ENCODE measurements around the gene GCGR. TPM values are rescaled to one million over a fixed set of nuclear protein-coding genes. Genes with fewer than 3 reads are reported as not detected.
A peak's percentile ranks its signal among the peaks of the same experiment; 100 is the strongest.

The GCGR gene
- total RNA-seq, 1 experiment from 2014 or later: not detected

DNA sequence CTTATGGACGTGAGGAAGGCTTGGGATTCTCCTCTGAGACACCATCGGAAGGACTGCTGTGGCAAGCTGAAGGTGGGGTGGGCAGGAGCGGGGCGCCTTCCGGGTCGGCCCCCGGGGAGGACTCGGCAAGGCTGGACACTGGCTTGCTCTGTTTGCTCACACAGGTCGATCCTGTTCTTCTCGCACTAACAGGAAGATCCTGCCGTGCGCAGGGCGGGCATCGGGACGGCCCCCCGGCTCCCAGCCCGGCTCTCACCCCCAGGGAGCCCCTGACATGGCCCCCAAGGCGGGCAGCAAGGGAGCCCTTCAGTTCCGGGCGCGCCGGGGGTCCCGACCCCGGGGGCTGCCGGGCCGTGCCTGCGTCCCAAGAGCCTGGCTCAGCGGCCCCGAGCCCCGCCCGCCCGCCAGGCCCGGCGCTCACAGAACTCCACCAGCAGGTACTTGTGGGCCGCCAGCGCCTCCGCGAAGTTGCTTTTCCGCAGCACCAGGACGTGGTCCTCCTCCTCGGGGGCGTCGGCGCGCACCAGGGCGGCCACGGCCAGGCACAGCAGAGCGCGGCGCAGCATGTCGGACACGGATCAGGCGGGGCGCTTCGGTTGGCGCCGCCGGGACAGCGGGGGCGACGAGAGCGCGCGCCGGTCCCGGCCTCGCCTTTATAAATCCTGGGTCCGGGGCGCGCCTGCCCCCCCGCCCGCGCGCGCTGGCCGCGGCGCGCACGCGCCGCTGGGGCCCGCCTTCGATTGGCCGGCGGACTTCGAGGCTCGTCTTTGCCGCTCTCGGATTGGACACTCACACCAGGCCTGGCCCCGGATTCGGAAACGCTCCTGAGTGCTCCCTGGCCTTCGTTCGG lies 56.2 kb downstream of the GCGR start, which contains the start of gene P4HB:
Gene P4HB (minus strand): TSS at position 630 of the 850 bp plus-strand sequence. CDS start 64 bp downstream, at position 566.
- Histone ChIP-seq H2AFZ (ENCODE audit: low read length) (no peak within 1 kb of the TSS), H3K36me3 (ENCODE audit: insufficient read depth, low read length) (peaks cover 30% of the 10 kb centered on the region; the same call in 1 of the 2 replicates), H3K4me1 (ENCODE audit: low read length) (peaks cover 30% of the 10 kb centered on the region), H4K20me1 (ENCODE audit: insufficient read depth, low read depth, low read length) (peaks cover 19% of the 10 kb centered on the region), H3K27me3 (ENCODE audit: low read length) (no peaks in the 10 kb centered on the region), H3K9me3 (ENCODE audit: low read length) (no peaks in the 10 kb centered on the region), H3K9me2 (replicated peaks; ENCODE audit: insufficient read depth, low read length) (no peaks in the 10 kb centered on the region), H3K9ac (ENCODE audit: low read length) (peak within 1 kb of the TSS; percentile 98), H3K27ac (ENCODE audit: low read length) (peak within 1 kb of the TSS; percentile 69), H3K4me3 (ENCODE audit: low read length) (peak within 1 kb of the TSS; percentile 97), H3K79me2 (ENCODE audit: low read length) (peaks cover 60% of the 10 kb centered on the region), H3K4me2 (ENCODE audit: low read depth, low read length, poor library complexity, severe bottlenecking) (peak within 1 kb of the TSS; percentile 91)
- DNase-seq: no peak

- H3K9me2 ChIP-seq (replicated peaks; ENCODE audit: insufficient read depth, low read length): no peaks in the 10 kb centered on the region
- DNase-seq: peak; percentile 100
- H3K79me2 ChIP-seq (ENCODE audit: low read length): peaks cover 60% of the 10 kb centered on the region
- H3K4me2 ChIP-seq (ENCODE audit: low read depth, low read length, poor library complexity, severe bottlenecking): peak overlapping the region; percentile 91
- peak overlapping the region; percentile 97 for H3K4me3 ChIP-seq (ENCODE audit: low read length)
- H3K9ac ChIP-seq (ENCODE audit: low read length): peak overlapping the region; percentile 94
- no peaks in the 10 kb centered on the region for H3K9me3 ChIP-seq (ENCODE audit: low read length)
- H3K36me3 ChIP-seq (ENCODE audit: insufficient read depth, low read length): peaks cover 29% of the 10 kb centered on the region; the same call in 1 of the 2 replicates
- no peak overlapping the region for H2AFZ ChIP-seq (ENCODE audit: low read length)
- peak overlapping the region; percentile 69; the same call in 1 of the 2 replicates for H3K27ac ChIP-seq (ENCODE audit: low read length)
- H3K27me3 ChIP-seq (ENCODE audit: low read length): no peaks in the 10 kb centered on the region
- peaks cover 30% of the 10 kb centered on the region for H3K4me1 ChIP-seq (ENCODE audit: low read length)
- peaks cover 19% of the 10 kb centered on the region for H4K20me1 ChIP-seq (ENCODE audit: insufficient read depth, low read depth, low read length)
Measured at GRCh38 chr17:81860756-81861568, 57.0 kb downstream of the GCGR start.

DNA sequence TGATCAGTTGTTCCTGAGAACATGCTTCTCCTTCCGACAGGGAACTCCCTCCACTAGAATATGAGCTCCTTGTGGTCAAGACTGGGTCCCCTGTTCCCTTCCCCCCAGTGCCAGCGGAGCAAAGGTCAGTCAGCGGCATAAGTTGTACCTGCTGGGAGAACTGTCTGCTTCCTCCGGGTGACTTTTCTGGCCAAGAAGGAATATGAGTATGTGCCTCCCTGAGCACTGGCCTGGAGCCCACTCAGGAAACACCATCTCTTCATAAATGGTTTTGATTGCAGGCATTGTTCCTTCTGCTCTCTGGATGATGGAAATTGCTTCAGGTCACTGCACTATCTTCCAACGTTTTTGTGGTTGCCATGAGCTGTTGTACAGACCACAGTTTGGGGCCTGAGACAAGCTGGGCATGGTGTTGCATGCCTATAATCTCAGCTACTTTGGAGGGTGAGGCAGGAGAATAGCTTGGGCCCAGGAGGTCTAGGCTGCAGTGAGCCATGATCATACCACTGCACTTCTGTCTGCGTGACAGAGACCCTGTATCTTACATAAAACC lies 59.2 kb downstream of the GCGR start:
- peaks cover 44% of the 10 kb centered on the region for H3K4me1 ChIP-seq (ENCODE audit: low read length)
- H3K79me2 ChIP-seq (ENCODE audit: low read length): peaks cover 51% of the 10 kb centered on the region
- H3K9ac ChIP-seq (ENCODE audit: low read length): 0 out of 2 replicates have a peak overlapping the region, but pooled peaks have one; percentile 12
- H4K20me1 ChIP-seq (ENCODE audit: insufficient read depth, low read depth, low read length): peaks cover 18% of the 10 kb centered on the region
- no peaks in the 10 kb centered on the region for H3K9me3 ChIP-seq (ENCODE audit: low read length)
- H3K36me3 ChIP-seq (ENCODE audit: insufficient read depth, low read length): peaks cover 22% of the 10 kb centered on the region; the same call in 1 of the 2 replicates
- H3K4me2 ChIP-seq (ENCODE audit: low read depth, low read length, poor library complexity, severe bottlenecking): peak overlapping the region; percentile 91
- no peak overlapping the region for H2AFZ ChIP-seq (ENCODE audit: low read length)
- H3K4me3 ChIP-seq (ENCODE audit: low read length): no peak overlapping the region
- no peaks in the 10 kb centered on the region for H3K9me2 ChIP-seq (replicated peaks; ENCODE audit: insufficient read depth, low read length)
- DNase-seq: no peak
- no peaks in the 10 kb centered on the region for H3K27me3 ChIP-seq (ENCODE audit: low read length)
- no peak overlapping the region for H3K27ac ChIP-seq (ENCODE audit: low read length)

Other genes starting within 250 kb of the GCGR start
- gene NPLOC4, start 167.0 kb upstream of the GCGR start, total RNA-seq (2014; rRNA removed; shearing (Covaris generic); ENCODE audit: low replicate concordance): 32.4 and 50.3 TPM in 2 replicates
- gene TSPAN10, start 167.0 kb upstream of the GCGR start, total RNA-seq (2014; rRNA removed; shearing (Covaris generic); ENCODE audit: low replicate concordance): 1.5 and 1.7 TPM in 2 replicates
- gene PDE6G, start 147.6 kb upstream of the GCGR start, total RNA-seq (2014; rRNA removed; shearing (Covaris generic); ENCODE audit: low replicate concordance): 1.6 and 2.7 TPM in 2 replicates
- gene OXLD1, start 137.5 kb upstream of the GCGR start, total RNA-seq (2014; rRNA removed; shearing (Covaris generic); ENCODE audit: low replicate concordance): 78.7 and 122 TPM in 2 replicates
- 8.1 and 31.9 TPM in 2 replicates for gene CCDC137, start 137.4 kb upstream of the GCGR start, total RNA-seq (2014; rRNA removed; shearing (Covaris generic); ENCODE audit: low replicate concordance)
- 22.4 and 40.7 TPM in 2 replicates for gene ARL16, start 120.4 kb upstream of the GCGR start, total RNA-seq (2014; rRNA removed; shearing (Covaris generic); ENCODE audit: low replicate concordance)
- gene HGS, start 120.1 kb upstream of the GCGR start, total RNA-seq (2014; rRNA removed; shearing (Covaris generic); ENCODE audit: low replicate concordance): 57.2 and 90.1 TPM in 2 replicates
- gene MRPL12, start 100.8 kb upstream of the GCGR start, total RNA-seq (2014; rRNA removed; shearing (Covaris generic); ENCODE audit: low replicate concordance): 13.6 and 39.8 TPM in 2 replicates
- gene SLC25A10, start 91.9 kb upstream of the GCGR start, total RNA-seq (2014; rRNA removed; shearing (Covaris generic); ENCODE audit: low replicate concordance): 8.6 and 15.0 TPM in 2 replicates
- gene MCRIP1, start 29.1 kb downstream of the GCGR start, total RNA-seq (2014; rRNA removed; shearing (Covaris generic); ENCODE audit: low replicate concordance): 55.9 and 99.9 TPM in 2 replicates
- 0.25 TPM in 1 of 2 replicates, not detected in the other for gene PPP1R27, start 30.9 kb downstream of the GCGR start, total RNA-seq (2014; rRNA removed; shearing (Covaris generic); ENCODE audit: low replicate concordance)
- gene P4HB, start 56.4 kb downstream of the GCGR start, total RNA-seq (2014; rRNA removed; shearing (Covaris generic); ENCODE audit: low replicate concordance): 175 and 263 TPM in 2 replicates
- gene ARHGDIA, start 67.2 kb downstream of the GCGR start, total RNA-seq (2014; rRNA removed; shearing (Covaris generic); ENCODE audit: low replicate concordance): 68.5 and 119 TPM in 2 replicates
- gene ALYREF, start 87.4 kb downstream of the GCGR start, total RNA-seq (2014; rRNA removed; shearing (Covaris generic); ENCODE audit: low replicate concordance): 70.1 and 191 TPM in 2 replicates
- 87.1 and 132 TPM in 2 replicates for gene ANAPC11, start 87.6 kb downstream of the GCGR start, total RNA-seq (2014; rRNA removed; shearing (Covaris generic); ENCODE audit: low replicate concordance)
- 0.07 TPM in 1 of 2 replicates, not detected in the other for gene NPB, start 98.1 kb downstream of the GCGR start, total RNA-seq (2014; rRNA removed; shearing (Covaris generic); ENCODE audit: low replicate concordance)
- 20.9 and 72.3 TPM in 2 replicates for gene PCYT2, start 107.2 kb downstream of the GCGR start, total RNA-seq (2014; rRNA removed; shearing (Covaris generic); ENCODE audit: low replicate concordance)
- gene SIRT7, start 114.0 kb downstream of the GCGR start, total RNA-seq (2014; rRNA removed; shearing (Covaris generic); ENCODE audit: low replicate concordance): 19.6 and 33.7 TPM in 2 replicates
- gene MAFG, start 123.6 kb downstream of the GCGR start, total RNA-seq (2014; rRNA removed; shearing (Covaris generic); ENCODE audit: low replicate concordance): 10.9 and 14.9 TPM in 2 replicates
- not detected in 2 replicates for gene PYCR1, start 133.2 kb downstream of the GCGR start, total RNA-seq (2014; rRNA removed; shearing (Covaris generic); ENCODE audit: low replicate concordance)
- not detected in 2 replicates for gene MYADML2, start 143.1 kb downstream of the GCGR start, total RNA-seq (2014; rRNA removed; shearing (Covaris generic); ENCODE audit: low replicate concordance)
- not detected in 2 replicates for gene NOTUM, start 157.0 kb downstream of the GCGR start, total RNA-seq (2014; rRNA removed; shearing (Covaris generic); ENCODE audit: low replicate concordance)
- gene ASPSCR1, start 173.5 kb downstream of the GCGR start, total RNA-seq (2014; rRNA removed; shearing (Covaris generic); ENCODE audit: low replicate concordance): 38.7 and 39.8 TPM in 2 replicates
- gene CENPX, start 218.7 kb downstream of the GCGR start, total RNA-seq (2014; rRNA removed; shearing (Covaris generic); ENCODE audit: low replicate concordance): 51.4 and 69.3 TPM in 2 replicates
- 13.3 and 20.2 TPM in 2 replicates for gene LRRC45, start 219.2 kb downstream of the GCGR start, total RNA-seq (2014; rRNA removed; shearing (Covaris generic); ENCODE audit: low replicate concordance)
- gene RAC3, start 227.5 kb downstream of the GCGR start, total RNA-seq (2014; rRNA removed; shearing (Covaris generic); ENCODE audit: low replicate concordance): 9.6 and 9.7 TPM in 2 replicates
- 103 and 164 TPM in 2 replicates for gene DCXR, start 233.5 kb downstream of the GCGR start, total RNA-seq (2014; rRNA removed; shearing (Covaris generic); ENCODE audit: low replicate concordance)
- gene RFNG, start 247.7 kb downstream of the GCGR start, total RNA-seq (2014; rRNA removed; shearing (Covaris generic); ENCODE audit: low replicate concordance): 16.5 and 26.8 TPM in 2 replicates
- gene GPS1, start 247.7 kb downstream of the GCGR start, total RNA-seq (2014; rRNA removed; shearing (Covaris generic); ENCODE audit: low replicate concordance): 57.1 and 110 TPM in 2 replicates

Measured in Karpas-422 (cell line).